IPS-18c (cell line): ENCODE data around the gene DAD1.
"Not testable (repeated sequence)": the region's sequence is repeated elsewhere in the genome, so short reads cannot be mapped to it uniquely, and the experiment has no call there.

ENCODE experiments used
- H3K4me3 ChIP-seq: 2 replicates; pipeline ENCODE4 v1.7.0; 2013; ENCODE audit warnings: low read depth, mild to moderate bottlenecking, low read length, moderate library complexity; ENCODE audit not compliant: insufficient read depth
- H3K9me3 ChIP-seq: one replicate; pipeline ENCODE4 v1.6.1; 2013; ENCODE audit warnings: mild to moderate bottlenecking, low read length, moderate library complexity; ENCODE audit not compliant: control insufficient read depth, insufficient read depth

Gene DAD1

DNA sequence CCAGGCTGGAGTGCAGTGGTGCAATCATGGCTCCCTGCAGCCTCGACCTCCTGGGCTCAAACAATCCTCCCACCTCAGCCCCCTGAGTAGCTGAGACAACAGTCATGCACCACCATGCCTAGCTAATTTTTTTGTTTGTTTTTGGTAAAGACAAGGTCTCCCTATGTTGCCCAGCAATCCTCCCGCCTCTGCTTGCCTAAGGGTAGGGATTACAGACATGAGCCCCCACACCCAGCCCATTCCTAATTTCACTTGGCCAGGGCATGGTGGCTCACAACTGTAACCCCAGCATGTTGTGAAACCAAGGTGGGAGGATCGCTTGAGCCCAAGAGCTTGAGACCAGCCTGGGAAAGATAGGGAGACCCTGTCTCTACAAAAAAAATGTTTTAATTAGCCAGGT, 9.1 kb downstream of the DAD1 start:
- Histone ChIP-seq H3K4me3 (no peak overlapping the region), H3K9me3 (no peaks in the 10 kb centered on the region)

DNA sequence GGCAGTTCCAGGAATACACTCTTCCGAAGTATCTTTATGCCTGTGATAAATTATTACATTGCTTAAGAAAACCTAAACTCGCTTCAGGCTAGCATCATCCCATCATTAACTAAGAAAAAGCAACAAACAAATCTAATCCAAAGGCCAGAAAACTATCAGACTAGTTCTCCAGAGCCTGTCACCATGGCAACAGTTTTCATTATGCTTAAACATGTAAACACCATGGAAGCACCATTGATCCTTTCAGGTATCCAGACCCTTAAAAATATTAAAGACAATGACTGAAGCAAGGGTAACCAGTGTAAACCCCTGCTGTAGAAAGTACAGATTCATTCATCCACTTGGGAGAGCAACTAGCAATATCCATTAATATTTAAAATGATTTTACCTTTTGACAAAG, 9.8 kb downstream of the DAD1 start:
- Histone ChIP-seq H3K4me3 (no peak overlapping the region), H3K9me3 (no peaks in the 10 kb centered on the region)

DNA sequence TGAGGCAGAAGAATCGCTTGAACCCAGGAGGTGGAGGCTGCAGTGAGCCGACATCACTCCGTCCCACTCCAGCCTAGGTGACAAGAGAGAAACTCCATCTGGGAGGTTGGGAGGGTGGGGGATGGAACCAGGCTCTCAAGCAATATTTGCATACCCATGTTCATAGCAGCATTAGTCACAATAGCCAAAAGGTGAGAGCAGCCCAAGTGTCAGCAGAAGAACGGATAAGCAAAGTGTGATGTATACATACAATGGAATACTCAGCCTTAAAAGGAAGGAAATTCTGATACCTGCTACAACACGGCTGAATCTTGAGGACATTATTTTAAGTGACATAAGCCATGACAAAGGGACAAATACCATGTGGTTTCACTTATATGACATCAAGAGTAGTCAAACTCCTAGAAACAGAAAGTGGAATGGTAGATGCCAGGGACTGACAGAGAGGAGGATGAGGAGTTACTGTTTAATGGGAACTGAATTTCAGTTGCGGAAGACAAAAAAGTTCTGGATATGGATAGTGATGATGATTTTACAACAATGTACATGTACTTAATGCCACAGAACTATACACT, 11.6 kb downstream of the DAD1 start:
- Histone ChIP-seq H3K4me3 (no peak overlapping the region), H3K9me3 (no peaks in the 10 kb centered on the region)

DNA sequence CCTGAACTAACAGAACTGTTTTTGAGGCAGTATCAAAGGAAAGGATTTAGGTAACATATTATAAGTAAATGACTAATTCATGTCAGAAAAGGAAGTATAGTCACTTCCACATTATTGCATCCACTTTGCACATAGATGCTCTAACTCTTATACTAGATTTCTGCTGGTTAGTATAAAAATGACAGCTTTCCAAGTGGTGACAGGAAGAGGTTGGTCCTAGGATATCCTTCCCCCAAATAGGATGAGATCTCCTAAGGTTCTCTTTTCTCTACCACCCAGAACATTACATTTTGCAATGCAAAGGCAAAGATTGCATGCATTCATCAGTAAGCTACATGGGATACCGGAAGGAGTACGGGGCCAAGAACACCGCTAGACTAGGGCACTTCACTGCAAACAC, 15.2 kb downstream of the DAD1 start:
- no peaks in the 10 kb centered on the region for H3K9me3 ChIP-seq
- H3K4me3 ChIP-seq: no peak overlapping the region

DNA sequence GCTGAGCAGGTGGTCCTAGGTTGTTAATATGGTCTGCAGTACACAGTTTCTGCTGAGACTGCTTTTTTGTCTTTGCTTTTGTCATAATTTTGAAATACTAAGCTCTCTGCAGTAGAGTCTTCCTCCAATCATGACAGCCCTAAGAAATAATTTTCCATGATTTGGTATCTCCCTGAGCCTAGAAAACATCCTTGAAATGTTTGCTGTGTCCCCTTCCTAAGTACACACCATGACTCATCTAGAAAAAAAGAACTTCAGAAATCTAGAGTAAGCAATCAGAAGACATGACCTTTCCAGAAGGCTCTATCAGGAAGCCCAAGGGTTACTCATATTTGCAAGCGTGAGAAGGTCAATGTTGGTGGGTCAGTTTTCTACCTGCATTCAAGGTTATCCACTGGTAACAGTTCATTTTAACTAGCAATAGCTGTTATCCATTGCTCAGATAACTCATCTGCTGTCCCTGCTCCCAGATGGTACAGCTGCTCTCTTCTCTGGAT, 16.4 kb downstream of the DAD1 start:
- no peaks in the 10 kb centered on the region for H3K9me3 ChIP-seq
- no peak overlapping the region for H3K4me3 ChIP-seq

DNA sequence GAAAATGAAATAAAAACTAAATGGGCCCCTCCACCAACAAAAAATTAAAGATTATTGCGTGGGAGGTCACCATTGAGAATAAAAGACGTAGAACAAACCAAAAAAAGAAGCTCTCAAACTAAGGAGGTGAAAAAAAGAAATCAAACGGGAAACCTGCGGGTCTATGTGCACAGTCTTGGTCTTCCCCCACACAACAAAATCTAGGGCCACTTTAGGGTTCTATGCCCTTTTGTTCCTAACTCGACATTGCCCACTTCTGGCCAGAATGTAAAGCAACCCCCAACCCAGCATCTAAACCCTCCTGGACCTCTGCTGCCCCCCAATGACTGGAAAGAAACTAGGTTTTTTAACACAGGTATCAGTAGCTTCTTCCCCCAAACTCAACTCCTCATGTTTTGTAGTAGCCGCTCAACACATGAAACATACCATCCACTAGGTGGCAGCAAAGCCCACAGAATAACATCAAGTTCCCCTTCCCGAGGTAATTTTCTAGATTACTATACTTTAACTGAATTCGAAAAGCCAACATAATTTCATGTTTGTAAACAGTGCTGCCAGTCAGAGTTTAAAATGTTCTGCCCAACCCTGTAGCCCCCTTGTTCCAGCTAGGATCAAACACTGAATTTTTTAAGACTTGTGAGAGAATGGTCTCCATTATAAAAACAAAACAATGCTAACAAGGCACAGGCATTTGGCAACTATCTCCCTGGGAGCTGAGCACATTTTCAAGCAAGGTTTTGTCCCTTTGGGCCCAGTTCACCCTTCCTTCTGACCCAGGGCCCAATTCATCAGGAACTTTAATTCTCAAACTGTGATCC, 18.7 kb downstream of the DAD1 start:
- no peak overlapping the region for H3K4me3 ChIP-seq
- H3K9me3 ChIP-seq: no peaks in the 10 kb centered on the region

DNA sequence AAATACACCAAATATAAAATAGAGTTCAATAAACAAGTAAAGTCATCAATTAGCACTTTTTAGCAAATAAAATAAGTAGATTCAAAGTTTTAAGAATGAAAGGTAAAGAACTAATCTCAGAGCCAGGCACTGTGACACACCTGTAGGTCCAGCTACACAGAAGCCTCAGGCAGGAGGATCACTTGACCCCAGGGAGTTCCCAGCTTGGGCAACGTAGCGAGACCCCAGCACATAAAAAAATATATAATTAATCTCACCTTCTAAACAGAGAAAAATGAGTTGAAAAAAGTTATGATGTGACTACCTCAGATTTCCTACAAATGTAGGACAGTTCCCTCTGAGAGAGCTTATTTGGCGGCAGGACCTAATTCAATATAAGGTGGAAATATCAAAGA, 19.3 kb downstream of the DAD1 start:
- Histone ChIP-seq H3K4me3 (no peak overlapping the region), H3K9me3 (no peaks in the 10 kb centered on the region)

DNA sequence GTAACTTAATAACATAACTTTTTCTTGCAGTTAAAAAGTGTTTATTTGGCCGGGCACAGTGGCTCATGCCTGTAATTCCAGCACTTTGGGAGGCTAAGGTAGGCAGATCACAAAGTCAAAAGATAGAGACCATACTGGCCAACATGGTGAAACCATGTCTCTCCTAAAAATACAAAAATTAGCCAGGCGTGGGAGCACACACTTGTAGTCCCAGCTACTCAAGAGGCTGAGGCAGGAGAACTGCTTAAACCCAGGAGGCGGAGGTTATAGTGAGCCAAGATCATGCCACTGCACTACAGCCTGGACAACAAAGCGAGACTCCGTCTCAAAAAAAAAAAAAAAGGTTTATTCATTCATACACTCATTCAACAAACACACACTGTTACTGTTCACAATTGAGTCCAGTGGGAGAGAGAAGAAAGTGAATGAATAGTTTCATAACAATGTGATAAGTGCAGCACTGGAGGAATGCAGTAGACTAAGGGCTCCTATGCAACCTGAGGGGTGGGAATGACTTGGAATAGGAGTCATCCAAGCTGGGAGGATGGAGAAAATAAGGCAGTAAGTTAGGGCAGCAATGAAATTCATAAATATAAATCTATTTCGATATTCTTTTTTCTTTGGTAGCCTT, 19.8 kb downstream of the DAD1 start:
- Histone ChIP-seq H3K9me3 (no peaks in the 10 kb centered on the region), H3K4me3 (no peak overlapping the region)

DNA sequence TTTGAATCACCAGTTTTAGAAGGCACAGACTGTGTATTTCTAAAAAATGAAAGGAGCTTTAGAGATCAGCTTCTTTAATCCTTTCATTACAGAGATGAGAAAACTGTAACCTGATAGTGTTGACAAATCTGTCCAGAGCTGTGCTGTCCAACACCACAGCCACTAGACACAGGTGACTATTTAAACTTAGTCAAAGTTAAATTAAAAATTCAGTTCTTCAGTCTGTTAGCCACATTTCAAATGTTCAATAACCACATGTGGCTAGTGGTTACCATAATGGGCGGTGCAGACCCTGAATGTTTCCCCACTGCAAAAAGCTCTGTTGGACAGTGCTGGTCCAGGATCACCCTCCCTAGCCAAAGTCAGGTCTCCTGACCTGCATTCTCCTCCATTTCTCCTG, 21.6 kb downstream of the DAD1 start:
- Histone ChIP-seq H3K9me3 (no peaks in the 10 kb centered on the region), H3K4me3 (no peak overlapping the region)

DNA sequence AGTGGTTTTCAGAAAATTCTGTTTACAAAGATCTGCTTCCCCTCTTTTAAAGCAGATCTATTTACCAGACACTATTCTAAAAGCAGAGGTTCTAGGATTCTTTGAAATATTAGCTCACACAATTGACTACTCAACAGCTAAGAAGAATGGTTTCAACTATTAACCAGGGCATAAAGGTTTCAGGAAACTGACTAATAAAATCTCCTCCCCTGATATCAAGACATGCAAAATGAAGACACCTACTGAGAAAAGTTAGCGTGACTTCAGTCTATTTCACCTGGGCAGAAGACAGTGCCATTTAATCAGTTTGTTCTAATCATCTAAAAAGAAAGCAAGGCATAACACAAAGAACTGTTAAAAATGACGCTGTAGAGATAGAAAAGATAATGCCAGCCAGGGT, 22.2 kb downstream of the DAD1 start:
- no peak overlapping the region for H3K4me3 ChIP-seq
- no peaks in the 10 kb centered on the region for H3K9me3 ChIP-seq

DNA sequence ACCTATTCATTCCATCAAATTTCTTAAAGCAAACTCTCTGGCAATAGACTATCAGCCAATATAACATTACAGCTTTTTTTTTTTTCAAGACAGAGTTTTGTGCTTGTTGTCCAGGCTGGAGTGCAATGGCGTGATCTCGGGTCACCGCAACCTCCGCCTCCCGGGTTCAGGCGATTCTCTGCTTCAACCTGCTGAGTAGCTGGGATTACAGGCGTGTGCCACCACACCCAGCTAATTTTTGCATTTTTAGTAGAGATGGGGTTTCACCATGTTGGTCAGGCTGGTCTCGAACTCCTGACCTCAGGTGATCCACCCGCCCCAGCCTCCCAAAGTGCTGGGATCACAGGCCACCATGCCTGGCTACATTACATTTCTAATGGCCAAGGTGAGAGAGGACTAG, 22.8 kb downstream of the DAD1 start:
- not testable (repeated sequence) for H3K9me3 ChIP-seq, H3K4me3 ChIP-seq

DNA sequence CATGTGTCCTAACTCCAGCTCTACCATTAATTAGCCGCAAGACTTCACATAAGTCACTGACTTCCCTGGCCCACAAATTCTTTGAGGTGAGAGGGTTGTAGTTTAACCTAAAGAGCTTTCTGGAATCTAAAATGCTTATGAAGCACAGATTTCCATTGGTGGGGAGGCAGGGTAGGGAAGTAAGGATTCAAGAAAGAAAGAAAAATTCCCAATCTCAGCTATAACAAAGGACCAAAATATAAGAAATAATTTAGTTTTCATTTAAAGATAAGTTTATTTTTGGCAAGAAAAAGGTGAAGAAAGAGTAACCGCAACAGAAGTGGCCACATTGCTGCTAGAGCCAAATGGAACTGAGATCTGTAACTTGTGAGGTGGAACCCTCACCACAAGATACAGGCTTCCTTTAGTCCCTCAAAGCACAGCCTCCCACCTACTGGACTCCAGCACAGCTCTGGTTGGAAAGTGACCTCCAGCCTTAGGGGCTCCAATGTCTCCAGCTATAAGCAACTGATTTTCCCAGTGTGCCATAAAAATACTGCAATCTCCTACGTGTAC, 23.6 kb downstream of the DAD1 start:
- H3K9me3 ChIP-seq: no peaks in the 10 kb centered on the region
- H3K4me3 ChIP-seq: no peak overlapping the region

DNA sequence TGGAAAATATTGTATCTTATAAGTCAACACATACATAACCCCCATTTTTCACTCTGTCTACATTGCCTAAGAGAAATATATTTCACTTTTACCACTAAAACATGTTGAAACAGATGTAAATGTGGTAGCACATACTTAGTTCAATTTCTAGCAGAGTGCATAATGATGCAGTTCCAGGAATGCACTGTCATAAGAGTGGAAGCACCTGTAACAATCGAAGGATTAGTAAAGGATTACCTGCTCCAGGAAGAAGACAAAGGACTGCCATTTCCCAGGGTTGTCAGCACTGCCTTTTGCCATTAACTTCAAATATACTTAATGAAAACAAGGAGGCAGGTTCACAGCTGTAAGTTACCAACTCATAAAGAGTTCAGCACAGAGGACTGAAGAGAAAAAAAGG, 24.6 kb downstream of the DAD1 start:
- no peak overlapping the region for H3K4me3 ChIP-seq
- no peaks in the 10 kb centered on the region for H3K9me3 ChIP-seq

DNA sequence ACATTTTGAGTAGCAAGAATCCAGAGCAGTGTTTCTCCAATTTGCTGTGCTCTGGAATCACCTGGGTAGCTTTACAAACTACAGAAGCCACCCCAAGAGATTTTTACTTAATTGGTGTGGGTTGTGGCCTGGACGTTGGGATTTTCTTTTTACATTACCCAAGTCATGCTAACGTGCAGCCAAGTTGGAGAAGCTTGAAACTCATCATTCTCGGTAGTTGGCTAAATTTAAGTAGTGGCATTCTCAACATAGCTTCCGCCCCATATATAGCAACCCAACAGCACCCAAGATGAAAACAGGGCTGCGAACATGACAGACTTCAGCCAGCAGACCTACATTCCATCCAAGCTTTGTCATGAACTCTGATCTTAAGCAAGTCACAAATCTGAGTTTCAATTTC, 25.0 kb downstream of the DAD1 start:
- Histone ChIP-seq H3K4me3 (no peak overlapping the region), H3K9me3 (no peaks in the 10 kb centered on the region)

DNA sequence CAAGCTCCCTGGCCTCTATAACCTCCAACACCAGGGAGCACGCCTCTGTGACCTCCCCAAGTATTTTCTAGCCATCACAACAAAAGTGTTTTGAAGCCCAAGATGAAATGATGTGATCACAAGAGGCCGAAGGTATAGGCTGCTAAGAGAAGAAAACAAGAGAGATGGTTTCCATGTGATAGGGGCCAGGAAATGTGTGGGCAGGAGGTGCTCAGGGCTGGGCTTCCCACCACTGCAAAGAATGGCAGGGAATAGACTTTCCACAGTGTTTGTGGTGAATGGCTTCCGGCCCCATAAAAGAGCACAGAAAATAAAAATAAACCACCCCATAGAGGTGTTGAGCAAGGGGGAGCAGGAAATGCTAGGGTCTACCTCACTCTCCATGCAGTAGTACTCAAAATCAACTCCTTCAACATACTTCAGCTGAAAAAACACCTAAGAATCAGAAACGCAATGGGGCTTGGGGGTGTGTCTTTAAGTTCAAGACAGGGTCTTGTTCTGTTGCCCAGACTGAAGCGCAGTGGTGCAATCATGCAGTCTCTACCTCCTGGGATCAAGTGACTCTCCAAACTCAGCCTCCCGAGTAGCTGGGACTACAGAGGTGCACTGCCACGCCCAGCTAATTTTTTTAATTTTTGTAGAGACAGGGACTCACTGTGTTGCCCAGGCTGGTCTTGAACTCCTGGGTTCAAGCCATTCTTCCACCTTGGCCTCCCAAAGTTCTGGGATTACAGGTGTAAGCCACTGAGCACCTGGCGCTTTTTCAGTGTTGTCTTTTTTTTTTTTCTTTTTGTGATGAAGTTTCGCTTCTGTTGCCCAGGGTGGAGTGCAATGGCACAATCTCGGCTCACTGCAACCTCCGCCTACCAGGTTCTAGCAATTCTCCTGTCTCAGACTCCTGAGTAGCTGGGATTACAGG, 27.1 kb downstream of the DAD1 start:
- Histone ChIP-seq H3K9me3 (no peaks in the 10 kb centered on the region), H3K4me3 (no peak overlapping the region)

DNA sequence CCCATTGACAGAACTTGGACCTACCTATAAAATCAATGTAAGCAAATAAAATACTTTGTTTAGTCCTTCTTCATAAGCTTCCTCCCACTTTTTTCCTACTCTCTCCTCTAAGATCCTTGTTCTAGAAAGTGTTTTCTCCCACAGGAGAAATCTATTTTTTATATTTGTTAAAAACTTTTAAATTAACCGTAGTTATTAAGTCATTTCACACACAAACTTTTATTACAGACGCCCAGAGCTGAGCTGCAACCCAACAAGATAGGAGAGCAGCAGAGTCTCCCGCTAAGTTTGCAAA, 27.7 kb downstream of the DAD1 start:
- H3K4me3 ChIP-seq: no peak overlapping the region

DNA sequence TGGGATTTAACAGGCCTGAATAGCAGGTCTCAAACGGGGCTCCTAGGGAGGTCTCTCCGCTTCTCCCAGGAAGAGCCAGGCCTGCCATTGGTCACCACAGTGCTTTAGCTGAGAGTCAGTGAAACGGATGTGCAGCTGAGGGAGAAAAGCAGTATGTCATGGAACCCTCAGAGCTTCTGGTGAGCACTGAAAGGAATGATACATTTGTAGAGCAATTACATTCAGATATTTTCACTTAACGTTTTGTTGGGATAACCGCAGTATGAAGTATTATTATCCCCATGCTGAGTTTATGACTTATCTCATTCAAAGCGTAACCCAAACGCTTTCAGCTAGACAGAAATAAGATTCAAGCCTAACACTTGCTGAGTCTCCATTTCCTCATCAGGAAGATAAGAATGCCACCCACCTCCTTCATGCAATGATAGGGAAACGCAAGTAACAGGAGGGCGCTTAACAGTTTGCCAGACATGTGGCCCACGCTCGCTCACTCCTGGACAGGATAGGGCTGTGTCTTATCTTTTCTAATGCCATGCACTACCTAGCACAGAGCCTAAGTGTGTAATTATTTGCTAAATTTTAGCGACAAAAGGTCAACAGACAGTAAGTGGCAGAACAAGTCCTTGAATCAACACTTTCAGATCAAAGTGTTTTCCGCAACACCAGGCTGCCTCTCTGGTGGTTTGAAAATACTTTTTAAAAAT, 28.2 kb downstream of the DAD1 start:
- no peaks in the 10 kb centered on the region for H3K9me3 ChIP-seq

More for the DNA sequence above, 27.7 kb downstream of the DAD1 start:
- H3K9me3 ChIP-seq: no peaks in the 10 kb centered on the region

More for the DNA sequence above, 28.2 kb downstream of the DAD1 start:
- H3K4me3 ChIP-seq: no peak overlapping the region
